ENCODE measurements around the gene MED13L.

MED13L gene

GRCh38 chr12:116226026-116226425, 51.5 kb downstream of the MED13L start:
- TF ChIP-seq TAF1 (IDR thresholded peaks at IDR 0.05; ENCODE audit: borderline replicate concordance, insufficient read depth, low read length): no peak
- no peak for TF ChIP-seq SIN3A (IDR thresholded peaks at IDR 0.05; ENCODE audit: borderline replicate concordance, insufficient read depth, low read length)
- TF ChIP-seq FOXP2 (optimal IDR thresholded peaks at IDR 0.05; ENCODE audit: borderline replicate concordance, extremely low read depth, extremely low read length, insufficient read depth): no peak
- TF ChIP-seq REST (IDR thresholded peaks at IDR 0.05; ENCODE audit: insufficient read depth in 1 of 2, low read depth in 2 of 2, low read length in 2 of 2): no peak
- TF ChIP-seq POLR2AphosphoS5 (IDR thresholded peaks at IDR 0.05; ENCODE audit: low read depth, low read length): no peak

DNA sequence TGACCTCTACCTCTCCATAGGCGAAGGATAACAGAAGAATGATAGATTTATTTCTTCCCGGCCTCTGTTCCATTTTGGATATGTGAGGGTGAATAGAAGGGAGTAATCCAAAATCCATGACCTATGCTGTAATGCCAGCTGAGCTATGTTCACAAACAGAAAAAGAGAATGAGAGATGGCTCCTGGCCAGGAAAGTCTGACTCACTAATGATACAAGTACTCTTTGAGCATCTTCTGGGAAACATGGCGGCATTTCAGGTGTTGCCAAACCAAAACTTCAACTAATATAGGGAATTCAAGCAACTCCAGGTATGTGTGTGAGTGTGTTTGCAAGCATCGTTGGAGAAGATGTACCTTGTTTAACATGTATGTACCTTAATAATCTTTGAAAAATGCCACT, 55.1 kb downstream of the MED13L start:
- no peak for TF ChIP-seq POLR2AphosphoS5 (IDR thresholded peaks at IDR 0.05; ENCODE audit: low read depth, low read length)
- TF ChIP-seq SIN3A (IDR thresholded peaks at IDR 0.05; ENCODE audit: borderline replicate concordance, insufficient read depth, low read length): no peak
- no peak for TF ChIP-seq TAF1 (IDR thresholded peaks at IDR 0.05; ENCODE audit: borderline replicate concordance, insufficient read depth, low read length)
- TF ChIP-seq FOXP2 (optimal IDR thresholded peaks at IDR 0.05; ENCODE audit: borderline replicate concordance, extremely low read depth, extremely low read length, insufficient read depth): no peak
- no peak for TF ChIP-seq REST (IDR thresholded peaks at IDR 0.05; ENCODE audit: insufficient read depth in 1 of 2, low read depth in 2 of 2, low read length in 2 of 2)

GRCh38 chr12:116220756-116221155, 56.7 kb downstream of the MED13L start:
- TF ChIP-seq POLR2AphosphoS5 (IDR thresholded peaks at IDR 0.05; ENCODE audit: low read depth, low read length) (no peak), REST (IDR thresholded peaks at IDR 0.05; ENCODE audit: insufficient read depth in 1 of 2, low read depth in 2 of 2, low read length in 2 of 2) (no peak), TAF1 (IDR thresholded peaks at IDR 0.05; ENCODE audit: borderline replicate concordance, insufficient read depth, low read length) (no peak), SIN3A (IDR thresholded peaks at IDR 0.05; ENCODE audit: borderline replicate concordance, insufficient read depth, low read length) (no peak), FOXP2 (optimal IDR thresholded peaks at IDR 0.05; ENCODE audit: borderline replicate concordance, extremely low read depth, extremely low read length, insufficient read depth) (no peak)

GRCh38 chr12:116217045-116217735, 60.3 kb downstream of the MED13L start:
- TF ChIP-seq FOXP2 (optimal IDR thresholded peaks at IDR 0.05; ENCODE audit: borderline replicate concordance, extremely low read depth, extremely low read length, insufficient read depth) (no peak), POLR2AphosphoS5 (IDR thresholded peaks at IDR 0.05; ENCODE audit: low read depth, low read length) (no peak), SIN3A (IDR thresholded peaks at IDR 0.05; ENCODE audit: borderline replicate concordance, insufficient read depth, low read length) (no peak), TAF1 (IDR thresholded peaks at IDR 0.05; ENCODE audit: borderline replicate concordance, insufficient read depth, low read length) (no peak), REST (IDR thresholded peaks at IDR 0.05; ENCODE audit: insufficient read depth in 1 of 2, low read depth in 2 of 2, low read length in 2 of 2) (no peak)

Data from PFSK-1 (cell line).